Heart right ventricle (tissue), 16 donors: ENCODE data around the gene SLC4A8. TPM values are rescaled to one million over a fixed set of nuclear protein-coding genes. Genes with fewer than 3 reads are reported as not detected.

ENCODE experiments used
- ATAC-seq, 8 donors: fragments of 200-7000 bp; cut with Tn5 transposase; one replicate each; pipeline ENCODE4 v1.9.1; 2020; ENCODE audit warnings: mild to moderate bottlenecking in 8 of 8, moderate library complexity in 8 of 8, moderate number of reproducible peaks in 1 of 8
- DNase-seq, 2 donors: peaks; one replicate each; pipeline ENCODE4 v3.0.0-alpha.2; 2020
- H3K27ac ChIP-seq, 10 donors: fragments of 200-600 bp; sonication (generic) in 2 of 10; one replicate each; pipeline versions ENCODE4 v1.5.0 to v1.8.0; 2020 to 2022; ENCODE audit warnings: mild to moderate bottlenecking in 3 of 10
- H3K27me3 ChIP-seq, 7 donors: fragments of 200-600 bp; one replicate each; pipeline ENCODE4 v1.8.0; 2021 to 2022; ENCODE audit warnings: mild to moderate bottlenecking in 2 of 7
- H3K36me3 ChIP-seq, 9 donors: fragments of 200-600 bp; sonication (generic) in 1 of 9; one replicate each; pipeline versions ENCODE4 v1.5.0 to v1.8.0; 2020 to 2022; ENCODE audit warnings: mild to moderate bottlenecking in 2 of 9
- H3K4me1 ChIP-seq, 9 donors: fragments of 200-600 bp; sonication (generic) in 1 of 9; one replicate each; pipeline versions ENCODE4 v1.5.0 to v1.8.0; 2020 to 2022; ENCODE audit warnings: mild to moderate bottlenecking in 4 of 9
- H3K4me3 ChIP-seq, 10 donors: fragments of 200-600 bp; sonication (generic) in 2 of 10; one replicate each; pipeline versions ENCODE4 v1.5.0 to v1.8.0; 2020 to 2022; ENCODE audit warnings: mild to moderate bottlenecking in 7 of 10, moderate library complexity in 2 of 10
- H3K9me3 ChIP-seq, 11 donors: fragments of 200-600 bp in 10 of 11; sonication (generic) in 2 of 11; one replicate each; pipeline versions ENCODE4 v1.5.0 to v1.8.0; 2013 to 2022; ENCODE audit warnings: mild to moderate bottlenecking in 2 of 11, control low read depth in 1 of 11, moderate library complexity in 1 of 11
- CTCF ChIP-seq, 9 donors: fragments of 200-600 bp; sonication (generic) in 2 of 9; IDR thresholded peaks; one replicate each; pipeline versions ENCODE4 v1.5.0 to v1.8.0; 2021 to 2022; ENCODE audit warnings: antibody characterized with exemption in 9 of 9, mild to moderate bottlenecking in 5 of 9, moderate library complexity in 1 of 9
- WGBS, 2 donors: extraction: QIAGEN DNeasy Blood & Tissue Kit; methylation state at CpG; one replicate each; pipeline ENCODE4 v1.1.7; 2013; ENCODE audit warnings: inconsistent platforms in 1 of 2; 5-methylcytosine and 5-hydroxymethylcytosine counted together
- intact Hi-C, 10 donors: fragments of 100-400 bp; cut with DNase I; formaldehyde crosslinking; loops; one replicate each; pipeline versions ENCODE4 v1.11.1 to v1.14.2; 2022
- polyA plus RNA-seq, 2 donors: library from polyadenylated mRNA; stranded (reverse); fragments of 200-250 nt; gene quantifications; one replicate each; pipeline ENCODE4 v1.2.3, GENCODE V29; 2013
- total RNA-seq, 10 donors: library from RNA; stranded (reverse); fragmentation: NEBNext Ultra II Directional in 3 of 10; extraction: Animal tissue kit (Norgen Biotek cat#: 25700) in 3 of 10; gene quantifications; one replicate each; pipeline versions ENCODE4 v1.2.1 to v1.2.4, GENCODE V29; 2021 to 2023
- donor health status: Arrhythmogenic right ventricular cardiomyopathy.
- donor health status: ischemic (EF 13 %, LVEDD 7.1; RV severe dilation, severe dysfunction).
- donor health status: healthy with polysubstance abuse.
- donor health status: DM: no; HTN: yes; CAD: no.
- donor health status: DM: no; HTN: no; CAD: no.
- donor health status: ischemic (EF 25% LVEDD 6.9; RV normal size, moderate dysfunction).
- donor health status: ischemic (EF 25% LVEDD 5.7; RV mildly dilated, moderate dysfunction).
- donor health status: healthy.
- donor health status: DM: yes; HTN: yes; CAD: no.
- donor health status: Ischemic cardiomyopathy.
- donor health status: ischemic (EF 35%, LVEDD 5.7; RV mildly dilated, moderate dysfunction).
- donor health status: nonischemic (EF 11% LVEDD 7.7; RV severe dilation, severe dysfunction).
- donor health status: DM: yes; HTN: yes; CAD: no.
- donor health status: PGD.
- donor health status: ischemic (EF 29% LVEDD 5.4; RV normal size, mild dysfunction).
- donor health status: nonischemic (EF 23%, LVEDD 6.1; RV moderate dilation, normal function).

Gene SLC4A8
- total and polyA plus RNA-seq, 12 donors: 0.12 to 1.8 (median 0.58) TPM

- intact Hi-C loops: no loop called here
- no peaks in the 10 kb centered on the region for H3K9me3 ChIP-seq
These were observed 92.7 kb downstream of the SLC4A8 start for GRCh38 chr12:51517316-51517715.

GRCh38 chr12:51517800-51518199 is 93.2 kb downstream of the SLC4A8 start:
- ATAC-seq (no peak), DNase-seq (no peak)
- Histone ChIP-seq H3K36me3 (no peaks in the 10 kb centered on the region), H3K4me1 (no peaks in the 10 kb centered on the region), H3K9me3 (no peaks in the 10 kb centered on the region), H3K27me3 (peaks cover 0 to 9% (median 0%) of the 10 kb centered on the region in 7 donors), H3K27ac (no peak overlapping the region), H3K4me3 (no peak overlapping the region)
- intact Hi-C loops: no loop called here
- no peak for TF ChIP-seq CTCF (IDR thresholded peaks at IDR 0.05)
- WGBS, 2 donors: 68 to 74% methylated on average over 6 of the region's 6 CpGs

More at GRCh38 chr12:51517316-51517715, 92.7 kb downstream of the SLC4A8 start:
- Histone ChIP-seq H3K4me3 (no peak overlapping the region), H3K36me3 (no peaks in the 10 kb centered on the region), H3K4me1 (no peaks in the 10 kb centered on the region), H3K27ac (no peak overlapping the region), H3K27me3 (peaks cover 0 to 9% (median under 1%) of the 10 kb centered on the region in 7 donors)
- WGBS, 2 donors: 74 to 84% methylated on average over 3 of the region's 3 CpGs
- ATAC-seq (no peak), DNase-seq (no peak)
- no peak for TF ChIP-seq CTCF (IDR thresholded peaks at IDR 0.05)

- no peak overlapping the region for H3K4me3 ChIP-seq
- DNase-seq (no peak), ATAC-seq (no peak)
- peak overlapping the region in 1 of 10 donors; percentile 36 for H3K27ac ChIP-seq
- no peaks in the 10 kb centered on the region for H3K36me3 ChIP-seq
- no peaks in the 10 kb centered on the region for H3K4me1 ChIP-seq
- WGBS, 2 donors: 88 to 89% methylated on average over 2 of the region's 2 CpGs
- TF ChIP-seq CTCF (IDR thresholded peaks at IDR 0.05): no peak
- intact Hi-C loops: no loop called here
- H3K27me3 ChIP-seq: peaks cover 0 to 9% (median 0%) of the 10 kb centered on the region in 7 donors
- no peaks in the 10 kb centered on the region for H3K9me3 ChIP-seq
These were observed 95.1 kb downstream of the SLC4A8 start for GRCh38 chr12:51519755-51520154.

GRCh38 chr12:51520576-51521325 is 96.1 kb downstream of the SLC4A8 start:
- Histone ChIP-seq H3K4me1 (no peaks in the 10 kb centered on the region), H3K27ac (no peak overlapping the region), H3K9me3 (no peaks in the 10 kb centered on the region), H3K36me3 (no peaks in the 10 kb centered on the region), H3K27me3 (peaks cover 0 to 9% (median 0%) of the 10 kb centered on the region in 7 donors), H3K4me3 (no peak overlapping the region)
- DNase-seq (no peak), ATAC-seq (no peak)
- WGBS, 2 donors: 74 to 78% methylated on average over 13 of the region's 13 CpGs
- intact Hi-C loops: no loop called here
- no peak for TF ChIP-seq CTCF (IDR thresholded peaks at IDR 0.05)
